GM12873 (cell line): ENCODE results near the gene THSD7A.

Experiments used
- CTCF ChIP-seq: IDR thresholded peaks from 2 replicates; pipeline ENCODE4 v1.5.1; 2012; ENCODE audit warnings: low read depth, mild to moderate bottlenecking, moderate library complexity, low read length, control low read depth; ENCODE audit not compliant: insufficient read depth; ENCODE audit errors: missing control alignments

THSD7A gene

GRCh38 chr7:11464624-11465023, 367.4 kb downstream of the THSD7A start:
- TF ChIP-seq CTCF, result no peak

GRCh38 chr7:11461946-11462345, 370.1 kb downstream of the THSD7A start:
- no peak for TF ChIP-seq CTCF

GRCh38 chr7:11458736-11459483, 373.1 kb downstream of the THSD7A start:
- no peak for TF ChIP-seq CTCF

- TF ChIP-seq CTCF, result no peak
Observed at GRCh38 chr7:11457419-11457818, 374.6 kb downstream of the THSD7A start.

- TF ChIP-seq CTCF, result no peak
Observed at GRCh38 chr7:11456574-11456973, 375.4 kb downstream of the THSD7A start.

GRCh38 chr7:11452476-11452875, 379.5 kb downstream of the THSD7A start:
- TF ChIP-seq CTCF, result no peak

- no peak for TF ChIP-seq CTCF
Observed at GRCh38 chr7:11450281-11450680, 381.7 kb downstream of the THSD7A start.
